ENCODE measurements around the gene CCDC18.

- TF ChIP-seq JUND (IDR thresholded peaks at IDR 0.05) (no peak), ZBTB33 (IDR thresholded peaks at IDR 0.05; ENCODE audit: extremely low read depth, insufficient replicate concordance, low read length) (no peak)
These were observed 6.1 kb downstream of the CCDC18 start for GRCh38 chr1:93186667-93187066.

All from HCT116 (cell line).